GM19395 (cell line): Measurements from ENCODE around the gene RGS8.
A peak's percentile ranks its signal among the peaks of the same experiment; 100 is the strongest.

Experiments used
- ATAC-seq: cut with Tn5 transposase; IDR thresholded peaks from one replicate; pipeline ENCODE4 v1.9.1; 2021; ENCODE audit warnings: mild to moderate bottlenecking, moderate library complexity; ENCODE audit not compliant: unreplicated experiment

Gene RGS8

GRCh38 chr1:182672487-182672836, 11.9 kb downstream of the RGS8 start:
- no peak for ATAC-seq

GRCh38 chr1:182671750-182672486, 12.5 kb downstream of the RGS8 start:
- no peak for ATAC-seq

- no peak for ATAC-seq
These were observed 14.2 kb downstream of the RGS8 start for GRCh38 chr1:182670032-182670749.

DNA sequence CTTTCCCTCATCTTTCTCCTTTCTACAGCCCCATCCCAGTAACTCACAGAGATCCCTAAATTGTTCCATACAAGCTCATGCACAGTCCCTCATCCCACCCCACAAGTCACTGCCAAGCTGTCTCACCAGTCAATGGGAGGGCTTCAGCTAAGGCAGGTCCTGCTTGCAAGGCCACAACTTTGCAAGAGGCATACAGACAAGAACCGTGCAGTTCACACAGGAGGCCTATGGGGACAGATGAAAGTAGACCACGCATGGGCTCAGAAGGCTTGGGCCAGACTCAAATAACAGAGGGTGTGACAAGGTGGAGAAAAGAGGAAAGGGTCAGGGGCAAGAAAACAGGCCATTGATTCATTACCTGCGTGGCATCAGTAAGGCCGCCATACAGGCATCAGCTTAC, 15.1 kb downstream of the RGS8 start:
- no peak for ATAC-seq

- ATAC-seq: no peak
These were observed 15.8 kb downstream of the RGS8 start for GRCh38 chr1:182668521-182669054.

- ATAC-seq: no peak
These were observed 16.4 kb downstream of the RGS8 start for GRCh38 chr1:182667848-182668505.

- ATAC-seq: no peak
These were observed 17.7 kb downstream of the RGS8 start for GRCh38 chr1:182666706-182667105.

DNA sequence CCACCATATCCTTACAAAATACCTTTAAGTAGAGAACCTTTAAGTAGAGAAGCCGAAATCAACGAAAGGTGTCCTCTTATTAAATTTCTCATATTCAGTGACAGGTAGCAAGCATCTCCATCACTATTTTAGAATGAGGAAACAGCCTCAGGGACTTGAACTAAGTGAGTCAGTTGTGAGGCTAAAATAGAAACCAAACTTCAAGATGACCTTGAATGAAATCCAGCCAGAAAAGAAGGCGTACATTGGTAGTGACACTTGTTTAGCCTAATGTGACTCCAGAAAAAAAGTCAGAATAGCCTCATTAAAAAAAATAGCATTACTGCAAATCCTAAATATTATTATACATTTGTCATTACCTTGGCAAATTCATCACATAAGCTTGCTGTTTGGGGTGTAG, 20.1 kb downstream of the RGS8 start:
- ATAC-seq: no peak

DNA sequence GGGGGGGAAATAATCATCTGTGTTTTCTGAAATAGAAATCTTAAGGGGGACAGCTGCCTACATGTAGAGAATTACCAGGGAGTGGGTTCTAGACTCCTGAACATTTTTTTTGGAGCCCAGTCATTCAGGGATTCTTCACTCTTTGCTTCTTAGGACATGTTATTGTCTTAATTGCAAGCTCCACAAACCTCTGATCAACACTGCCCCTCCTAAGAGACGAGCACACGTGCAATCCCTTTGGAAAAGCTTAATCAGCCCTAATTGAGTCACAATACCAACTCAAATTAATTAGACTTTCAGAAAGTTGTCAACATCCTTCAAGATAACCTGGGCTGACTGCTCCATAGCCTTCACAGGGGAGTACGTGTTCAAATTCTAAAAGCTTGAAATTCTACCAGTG, 21.4 kb downstream of the RGS8 start:
- no peak for ATAC-seq

DNA sequence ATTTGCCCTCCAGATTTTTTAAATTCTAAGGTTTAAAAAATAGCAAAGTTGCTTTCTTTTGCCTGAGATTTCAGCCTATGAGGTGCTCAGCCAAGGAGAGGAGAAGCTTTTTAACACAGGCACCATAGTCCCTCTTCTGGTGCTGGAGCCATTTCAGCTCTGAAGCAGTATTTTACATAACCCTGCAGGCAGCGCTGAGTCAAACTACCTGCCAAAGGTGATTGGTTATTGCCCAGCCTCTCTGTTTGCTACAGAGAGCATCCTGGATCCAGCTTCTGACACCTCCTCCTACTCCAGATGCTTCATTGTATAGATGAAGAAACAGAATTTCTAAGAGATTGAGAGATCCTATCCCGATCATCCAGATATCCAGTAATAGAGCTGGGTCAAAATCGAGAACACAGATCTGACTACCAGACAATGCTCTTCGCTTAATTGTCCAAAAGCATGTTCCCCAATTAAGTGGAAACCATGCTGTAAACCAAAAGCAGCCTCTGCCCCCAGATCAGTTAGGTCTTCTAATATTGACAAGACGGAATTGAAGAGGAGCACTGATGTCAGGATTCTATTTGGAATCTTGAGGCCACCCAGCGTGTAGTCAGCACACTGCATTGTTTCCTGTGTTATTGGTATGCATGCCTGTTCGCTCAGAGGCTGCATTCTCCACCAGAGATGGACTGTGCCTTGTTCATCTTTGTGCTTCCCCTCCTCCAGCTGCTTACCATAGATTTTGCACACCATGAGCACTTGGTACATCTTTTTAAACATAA, 22.1 kb downstream of the RGS8 start:
- ATAC-seq: no peak

- no peak for ATAC-seq
These were observed 26.3 kb downstream of the RGS8 start for GRCh38 chr1:182658055-182658454.

GRCh38 chr1:182656842-182657397, 27.5 kb downstream of the RGS8 start:
- ATAC-seq: no peak

GRCh38 chr1:182653986-182654385, 30.4 kb downstream of the RGS8 start:
- ATAC-seq: no peak

DNA sequence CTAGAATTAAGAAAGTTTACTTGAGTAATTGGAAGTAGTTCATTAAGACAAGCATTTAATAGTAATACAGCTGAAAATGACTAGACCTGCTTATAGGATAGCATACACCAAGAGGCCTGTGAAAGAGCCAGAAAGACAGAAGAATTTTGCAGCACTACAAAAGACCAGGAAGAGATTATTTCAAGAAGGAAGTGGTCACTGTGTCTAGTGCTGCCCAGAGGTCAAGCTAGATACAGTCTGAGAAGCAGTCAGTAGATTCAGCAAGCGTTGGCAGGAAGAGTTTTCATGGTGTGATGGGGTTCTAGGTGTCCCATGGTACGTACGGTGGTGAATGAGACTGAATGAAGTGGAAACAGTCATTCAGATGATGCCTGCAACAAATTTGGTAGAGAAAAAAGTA, 31.5 kb downstream of the RGS8 start:
- ATAC-seq: no peak

GRCh38 chr1:182651339-182651724, 33.1 kb downstream of the RGS8 start:
- ATAC-seq: no peak

DNA sequence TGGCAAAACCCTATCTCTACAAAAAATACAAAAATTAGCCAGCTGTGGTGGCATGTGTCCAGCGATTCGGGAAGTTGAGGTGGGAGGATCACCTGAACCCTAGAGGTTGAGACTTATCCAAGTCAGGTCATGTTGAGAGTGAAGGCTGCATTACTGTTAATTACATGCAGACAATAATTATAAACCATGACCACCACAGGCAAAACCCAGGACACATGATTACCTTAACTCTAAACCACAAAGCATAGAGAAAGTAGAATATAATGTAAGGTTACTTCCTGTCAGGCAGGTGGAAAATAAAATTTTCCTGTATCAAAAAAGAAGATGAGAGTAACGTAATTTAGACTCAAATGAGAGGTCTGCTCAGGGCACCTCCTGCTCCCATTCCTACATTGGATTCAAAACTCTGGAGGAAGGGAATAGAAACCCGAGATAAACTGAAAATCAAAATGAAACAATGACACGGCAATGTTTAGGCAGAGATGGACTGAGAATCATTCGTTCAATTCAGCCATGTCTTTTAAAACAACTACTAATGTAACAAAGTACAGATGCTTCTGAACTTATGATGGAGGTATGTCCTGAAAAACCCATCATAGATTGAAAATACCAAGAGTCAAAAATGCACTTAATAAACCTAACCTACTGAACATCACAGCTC, 33.6 kb downstream of the RGS8 start:
- ATAC-seq: no peak

DNA sequence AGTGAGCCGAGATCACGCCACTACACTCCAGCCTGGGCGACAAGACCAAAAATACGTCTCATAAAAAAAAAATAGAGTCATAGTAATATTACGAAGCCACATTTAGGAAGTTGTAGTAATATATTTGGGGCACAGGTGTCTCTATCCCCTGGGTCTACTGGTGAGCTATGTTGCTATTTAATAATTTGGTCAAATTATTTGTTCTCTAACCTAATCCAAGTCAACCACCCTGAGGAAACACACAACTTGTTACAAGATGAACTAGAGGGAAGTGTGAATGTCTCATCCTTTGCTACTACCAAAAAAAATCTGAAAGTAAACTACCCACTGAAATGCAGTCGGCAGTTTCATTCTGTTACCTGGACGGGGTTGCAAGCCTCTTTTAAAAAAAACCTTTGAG, 35.3 kb downstream of the RGS8 start:
- ATAC-seq: peak; percentile 50

DNA sequence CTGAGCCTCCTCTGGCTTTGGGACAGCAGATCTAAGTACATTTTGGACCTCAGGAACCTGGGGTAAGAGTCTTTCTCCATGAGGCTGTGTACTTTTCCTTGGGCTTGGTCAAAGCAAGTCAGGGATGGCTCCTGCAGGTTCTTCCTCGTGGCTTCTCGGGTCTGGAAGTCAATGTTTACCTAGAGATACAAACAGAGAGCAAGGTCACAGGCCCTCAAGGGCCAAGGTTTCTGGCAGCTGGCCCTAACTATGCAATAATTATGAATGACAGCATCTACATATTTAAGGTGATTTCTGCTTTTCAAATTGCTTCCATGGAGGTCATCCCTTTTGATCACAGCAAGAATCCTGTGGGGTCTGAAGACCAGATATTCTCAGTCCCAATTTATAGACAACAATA, 37.6 kb downstream of the RGS8 start:
- ATAC-seq: no peak

DNA sequence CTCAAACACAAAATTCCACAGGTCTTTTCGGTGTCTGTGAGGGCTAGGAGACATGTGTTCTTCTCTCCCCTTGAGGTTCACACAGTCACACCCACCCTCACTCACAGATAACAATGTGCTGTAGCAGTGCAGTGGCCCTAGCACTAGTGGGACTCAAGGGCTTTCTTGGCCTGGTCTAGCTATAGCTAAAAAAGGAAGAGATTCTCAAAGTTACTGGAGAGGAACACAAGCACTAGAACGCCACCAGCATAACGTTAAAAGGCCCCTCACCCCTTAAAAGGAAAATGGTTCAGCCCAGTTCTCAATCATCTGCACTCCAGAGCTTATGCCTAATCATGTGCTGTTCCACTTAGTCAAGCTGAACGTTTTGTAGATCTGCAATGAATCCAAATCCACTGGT, 39.5 kb downstream of the RGS8 start:
- no peak for ATAC-seq

GRCh38 chr1:182643699-182644098, 40.7 kb downstream of the RGS8 start:
- ATAC-seq: no peak
